Stimulated activated CD8-positive, alpha-beta memory T cell treated with anti-CD3 and anti-CD28 coated beads, Interleukin-12 subunit alpha, Interleukin-12 subunit beta, amount 100 ng/mL, for 24 hours (primary cell): Measurements from ENCODE around the gene ENO1.

ENCODE experiments used
- DNase-seq: peaks from one replicate; pipeline ENCODE4 v3.0.0-alpha.2; 2020; ENCODE audit errors: extremely low read depth

The ENO1 gene

GRCh38 chr1:8813016-8813763, 65.3 kb downstream of the ENO1 start:
- no peak for DNase-seq

DNA sequence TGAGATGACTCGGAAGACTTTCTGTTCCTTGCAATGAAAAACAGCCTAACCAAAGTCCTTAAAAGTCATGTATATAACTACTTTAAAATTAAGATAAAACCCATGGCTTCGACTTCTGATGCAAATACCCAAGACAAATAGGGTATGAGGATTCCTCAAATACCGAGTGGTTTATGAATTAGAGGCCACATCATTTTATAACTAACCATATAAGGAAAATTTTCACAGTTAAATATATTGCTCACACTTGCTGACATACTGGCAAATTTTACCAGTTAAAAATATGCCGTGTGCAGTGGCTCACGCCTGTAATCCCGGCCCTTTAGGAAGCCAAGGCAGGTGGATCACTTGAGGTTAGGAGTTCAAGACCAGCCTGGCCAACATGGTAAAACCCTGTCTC, 66.4 kb downstream of the ENO1 start:
- DNase-seq, result no peak
